ENCODE measurements around the gene RAB44.

RAB44 gene

GRCh38 chr6:36777801-36778200, 80.2 kb downstream of the RAB44 start:
- DNase-seq: no peak

DNA sequence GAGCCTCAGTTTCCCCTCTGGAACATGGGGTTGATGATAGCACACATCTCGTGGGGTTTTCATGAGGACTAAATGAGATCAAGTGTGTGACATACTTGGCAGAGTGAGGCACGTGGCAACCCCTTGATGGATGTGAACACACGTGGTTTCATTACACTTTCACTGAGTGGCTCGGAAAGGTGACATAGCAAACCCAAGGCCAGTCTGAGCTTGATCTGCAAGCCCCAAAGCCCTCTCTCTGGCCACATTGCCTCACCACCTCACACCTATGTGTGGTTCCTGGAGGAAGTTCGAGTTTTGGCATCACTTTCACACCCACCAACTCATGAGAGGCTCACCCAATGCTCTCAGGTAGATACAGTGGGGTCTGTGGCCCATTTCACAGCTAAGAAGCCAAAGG, 81.6 kb downstream of the RAB44 start:
- no peak for DNase-seq

DNA sequence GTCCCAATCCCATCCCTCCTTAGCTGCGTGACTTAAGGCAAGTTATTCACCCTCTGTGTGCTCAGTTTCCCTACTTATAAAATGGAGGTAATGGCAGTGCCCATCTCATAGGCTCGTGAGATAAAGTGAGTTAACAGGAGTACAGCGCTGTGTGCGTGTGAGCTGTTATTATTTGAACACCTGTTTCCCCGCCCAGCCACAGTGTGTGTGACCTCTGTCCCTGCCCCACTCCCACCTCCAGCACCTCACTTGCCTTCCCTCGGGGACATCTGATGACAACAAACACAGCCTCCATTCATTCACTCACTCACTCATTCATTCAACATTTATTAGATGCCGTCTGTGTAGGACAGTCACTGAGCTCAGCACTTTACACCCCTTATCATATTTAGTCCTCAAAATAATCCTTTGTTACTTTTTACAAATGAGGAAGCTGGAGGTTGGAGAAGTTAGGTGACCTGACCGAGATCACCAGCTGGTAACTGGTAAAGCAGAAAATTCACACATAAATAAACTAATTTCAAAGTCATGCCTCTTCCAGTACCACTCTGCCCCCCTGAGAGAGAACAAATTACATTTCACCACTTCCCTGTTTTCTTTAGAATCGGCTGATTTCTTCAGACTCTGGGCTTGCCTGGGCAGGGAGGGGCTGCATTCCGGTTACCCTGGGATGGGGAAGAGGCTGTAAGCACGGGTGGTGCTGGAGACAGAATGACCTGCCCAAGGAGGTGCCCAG, 83.0 kb downstream of the RAB44 start:
- DNase-seq: no peak

- no peak for DNase-seq
Observed at GRCh38 chr6:36781669-36782068, 84.0 kb downstream of the RAB44 start.

Data from NCI-H187 (cell line).